SK-N-SH treated with all-trans-retinoic acid at 6 μM for 48 hours (cell line): Measurements from ENCODE around the gene CALCOCO1.
"Not testable (repeated sequence)": the region's sequence is repeated elsewhere in the genome, so short reads cannot be mapped to it uniquely, and the experiment has no call there.

ENCODE experiments used
- ATAC-seq: fragments of 200-7000 bp; cut with Tn5 transposase; 3 replicates; pipeline ENCODE4 v1.9.1; 2020; ENCODE audit warnings: mild to moderate bottlenecking, moderate library complexity
- ARNTL ChIP-seq: fragments of 450-650 bp; formaldehyde crosslinking; IDR thresholded peaks from 2 replicates; pipeline ENCODE4 v1.5.0; 2020; ENCODE audit warnings: low read depth, mild to moderate bottlenecking, moderate library complexity, borderline replicate concordance
- BACH2 ChIP-seq: fragments of 250-450 bp; sonication (Bioruptor Pico); IDR thresholded peaks from 2 replicates; pipeline ENCODE4 v1.9.0; 2021; ENCODE audit warnings: mild to moderate bottlenecking, borderline replicate concordance
- CREB5 ChIP-seq: fragments of 250-450 bp; sonication (Bioruptor Pico); IDR thresholded peaks from 2 replicates; pipeline ENCODE4 v1.5.1; 2020; ENCODE audit warnings: low read depth, mild to moderate bottlenecking, moderate library complexity
- CSDC2 ChIP-seq: fragments of 250-450 bp; sonication (Bioruptor Pico); IDR thresholded peaks from 2 replicates; pipeline ENCODE4 v1.5.0; 2020; ENCODE audit warnings: mild to moderate bottlenecking, moderate library complexity
- CSRNP3 ChIP-seq: fragments of 250-450 bp; sonication (Bioruptor Pico); IDR thresholded peaks from 2 replicates; pipeline ENCODE4 v1.5.1; 2021; ENCODE audit warnings: mild to moderate bottlenecking, moderate library complexity
- ESRRG ChIP-seq: fragments of 250-450 bp; sonication (Bioruptor Pico); IDR thresholded peaks from 2 replicates; pipeline ENCODE4 v1.6.1; 2021; ENCODE audit warnings: mild to moderate bottlenecking
- GLIS3 ChIP-seq: fragments of 250-450 bp; sonication (Bioruptor Pico); IDR thresholded peaks from 2 replicates; pipeline ENCODE4 v1.5.0; 2020; ENCODE audit warnings: mild to moderate bottlenecking, moderate library complexity
- ISL1 ChIP-seq: fragments of 250-450 bp; sonication (Bioruptor Pico); IDR thresholded peaks from 2 replicates; pipeline ENCODE4 v2.1.2; 2022; ENCODE audit warnings: mild to moderate bottlenecking, moderate library complexity
- OSR1 ChIP-seq: fragments of 250-450 bp; sonication (Bioruptor Pico); IDR thresholded peaks from 2 replicates; pipeline ENCODE4 v1.8.0; 2022; ENCODE audit warnings: moderate library complexity, mild to moderate bottlenecking, inconsistent platforms
- PATZ1 ChIP-seq: fragments of 250-450 bp; sonication (Bioruptor Pico); IDR thresholded peaks from 2 replicates; pipeline ENCODE4 v1.8.0; 2020; ENCODE audit warnings: mild to moderate bottlenecking, moderate library complexity, borderline replicate concordance
- PPARA ChIP-seq: fragments of 250-450 bp; sonication (Bioruptor Pico); IDR thresholded peaks from 2 replicates; pipeline ENCODE4 v1.5.0; 2020; ENCODE audit warnings: mild to moderate bottlenecking, borderline replicate concordance
- RARB ChIP-seq: fragments of 250-450 bp; sonication (Bioruptor Pico); IDR thresholded peaks from 2 replicates; pipeline ENCODE4 v1.8.0; 2021; ENCODE audit warnings: mild to moderate bottlenecking, moderate library complexity
- SNAI2 ChIP-seq: fragments of 250-450 bp; sonication (Bioruptor Pico); IDR thresholded peaks from 2 replicates; pipeline ENCODE4 v1.5.0; 2020; ENCODE audit warnings: mild to moderate bottlenecking, moderate library complexity
- TCF4 ChIP-seq: fragments of 250-450 bp; sonication (Bioruptor Pico); IDR thresholded peaks from 2 replicates; pipeline ENCODE4 v1.8.0; 2021; ENCODE audit warnings: mild to moderate bottlenecking, moderate library complexity, borderline replicate concordance
- TOX ChIP-seq: fragments of 250-450 bp; sonication (Bioruptor Pico); IDR thresholded peaks from 2 replicates; pipeline ENCODE4 v1.8.0; 2021; ENCODE audit warnings: mild to moderate bottlenecking, moderate library complexity, borderline replicate concordance
- TSHZ2 ChIP-seq: fragments of 250-450 bp; sonication (Bioruptor Pico); IDR thresholded peaks from 2 replicates; pipeline ENCODE4 v1.5.0; 2020; ENCODE audit warnings: mild to moderate bottlenecking, moderate library complexity
- ZC3H10 ChIP-seq: fragments of 250-450 bp; sonication (Bioruptor Pico); IDR thresholded peaks from 2 replicates; pipeline ENCODE4 v1.5.1; 2021; ENCODE audit warnings: mild to moderate bottlenecking, moderate library complexity
- ZFP30 ChIP-seq: fragments of 450-650 bp; formaldehyde crosslinking; IDR thresholded peaks from 2 replicates; pipeline ENCODE4 v1.5.0; 2022; ENCODE audit warnings: mild to moderate bottlenecking, moderate library complexity
- ZNF565 ChIP-seq: fragments of 450-650 bp; formaldehyde crosslinking; conservative IDR thresholded peaks from 2 replicates; pipeline ENCODE4 v1.5.0; 2020; ENCODE audit warnings: low read depth, mild to moderate bottlenecking, moderate library complexity
- ZNF70 ChIP-seq: fragments of 450-650 bp; formaldehyde crosslinking; IDR thresholded peaks from 2 replicates; pipeline ENCODE4 v1.5.0; 2020; ENCODE audit warnings: mild to moderate bottlenecking, moderate library complexity
- ZNF8 ChIP-seq: fragments of 450-650 bp; formaldehyde crosslinking; IDR thresholded peaks from 2 replicates; pipeline ENCODE4 v1.5.0; 2020; ENCODE audit warnings: mild to moderate bottlenecking, moderate library complexity

The CALCOCO1 gene

DNA sequence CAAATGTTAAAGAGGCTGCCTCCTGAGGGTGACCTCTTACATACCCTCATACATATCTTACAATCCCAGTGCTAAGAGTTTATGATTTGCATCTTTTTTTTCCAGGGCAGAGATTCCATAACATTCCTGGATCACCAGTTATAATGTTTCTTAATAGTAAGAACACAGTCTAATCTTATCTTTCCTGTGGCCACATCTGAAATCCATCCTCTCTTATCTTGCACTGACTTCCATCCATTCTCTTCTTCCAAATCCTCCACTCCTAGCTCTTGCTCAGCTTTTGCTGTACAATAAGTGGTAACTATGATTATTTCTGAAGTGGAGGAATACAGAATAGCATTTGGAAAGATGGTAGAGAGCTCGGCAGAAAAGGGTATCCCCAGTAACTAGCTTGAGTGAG lies 6.3 kb downstream of the CALCOCO1 start:
- TF ChIP-seq CSRNP3 (CRISPR knock-in tag) = no peak
- no peak for TF ChIP-seq TCF4
- TF ChIP-seq SNAI2 = no peak
- no peak for TF ChIP-seq CREB5 (CRISPR knock-in tag)
- no peak for TF ChIP-seq ZNF70 (CRISPR knock-in tag)
- TF ChIP-seq ARNTL = no peak
- TF ChIP-seq PPARA (CRISPR knock-in tag) = no peak
- no peak for TF ChIP-seq RARB (CRISPR knock-in tag)
- no peak for ATAC-seq

DNA sequence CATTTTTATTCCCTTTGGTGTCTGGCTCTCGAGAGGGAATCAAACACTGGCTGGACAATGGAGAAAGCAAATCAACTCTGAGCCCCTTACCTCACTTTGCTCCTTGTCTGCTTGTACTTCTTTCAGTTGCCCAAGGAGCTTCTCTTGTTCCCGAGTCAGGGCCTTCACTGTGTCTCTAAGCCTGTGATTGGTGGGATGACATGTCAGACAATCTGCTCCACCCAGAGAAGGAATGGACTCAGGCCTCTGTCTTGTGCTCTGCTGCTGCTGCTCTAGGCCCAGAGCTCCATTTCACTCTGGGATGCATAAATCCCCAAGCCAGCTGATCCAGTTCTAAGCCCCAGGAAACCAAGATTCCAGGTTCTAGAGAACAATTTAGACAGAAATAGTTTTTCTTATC lies 7.6 kb downstream of the CALCOCO1 start:
- peak; percentile 36; the same call in 1 of the 3 replicates for ATAC-seq
- TF ChIP-seq ZC3H10 (CRISPR knock-in tag) (no peak), PATZ1 (CRISPR knock-in tag) (no peak), ZNF8 (CRISPR knock-in tag) (no peak), TCF4 (no peak), RARB (CRISPR knock-in tag) (no peak), ESRRG (CRISPR knock-in tag) (no peak), ZNF565 (CRISPR knock-in tag) (no peak), ZFP30 (CRISPR knock-in tag) (no peak), OSR1 (CRISPR knock-in tag) (no peak), ISL1 (no peak), TOX (CRISPR knock-in tag) (no peak), TSHZ2 (no peak), ZNF70 (CRISPR knock-in tag) (no peak), CSDC2 (no peak)

- ATAC-seq = not testable (repeated sequence)
These were observed 8.7 kb downstream of the CALCOCO1 start for GRCh38 chr12:53718567-53718966.

- TF ChIP-seq SNAI2 (no peak), RARB (CRISPR knock-in tag) (no peak), PATZ1 (CRISPR knock-in tag) (no peak)
- no peak for ATAC-seq
These were observed 9.9 kb downstream of the CALCOCO1 start for GRCh38 chr12:53717319-53717718.

DNA sequence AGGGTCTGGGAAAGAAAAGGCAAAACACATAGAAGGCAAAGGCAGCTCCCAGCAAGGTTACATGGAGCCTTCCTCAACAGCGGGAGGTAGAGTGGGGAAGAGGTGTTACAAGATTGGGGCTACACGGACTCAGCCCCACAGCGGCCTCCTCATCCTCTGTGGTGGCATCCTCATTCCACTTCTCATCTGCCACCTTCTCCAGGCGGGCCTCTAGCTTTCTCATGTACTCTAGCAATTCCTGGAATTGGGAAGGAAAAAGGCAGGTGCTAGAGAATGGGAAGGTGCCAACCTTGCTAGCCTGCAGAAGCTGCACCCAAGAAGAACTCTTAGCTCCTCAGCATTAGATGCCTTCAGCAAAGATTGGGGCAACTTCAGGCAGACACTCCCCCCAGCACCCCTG lies 13.2 kb downstream of the CALCOCO1 start:
- TF ChIP-seq GLIS3 (CRISPR knock-in tag) (no peak), CSRNP3 (CRISPR knock-in tag) (no peak), PATZ1 (CRISPR knock-in tag) (no peak), ZFP30 (CRISPR knock-in tag) (no peak), OSR1 (CRISPR knock-in tag) (no peak), ZNF565 (CRISPR knock-in tag) (no peak), TCF4 (no peak), SNAI2 (no peak), PPARA (CRISPR knock-in tag) (no peak), BACH2 (CRISPR knock-in tag) (no peak)
- TF ChIP-seq, all 23 proteins: peak for 0
- no peak for ATAC-seq
